Colonic mucosa (tissue), 4 donors: ENCODE data around the gene RAB37. TPM values are rescaled to one million over a fixed set of nuclear protein-coding genes. Genes with fewer than 3 reads are reported as not detected.

Experiments
- DNase-seq: peaks from one replicate; pipeline ENCODE4 v3.0.0-alpha.2; 2020
- H3K27ac ChIP-seq: fragments of 200-600 bp; one replicate; pipeline ENCODE4 v1.8.0; 2021
- H3K27me3 ChIP-seq: fragments of 200-600 bp; one replicate; pipeline ENCODE4 v1.8.0; 2021
- H3K36me3 ChIP-seq: fragments of 200-600 bp; one replicate; pipeline ENCODE4 v1.8.0; 2021
- H3K4me1 ChIP-seq: fragments of 200-600 bp; one replicate; pipeline ENCODE4 v1.8.0; 2021; ENCODE audit warnings: mild to moderate bottlenecking
- H3K4me3 ChIP-seq: fragments of 200-600 bp; one replicate; pipeline ENCODE4 v1.8.0; 2021
- H3K9ac ChIP-seq, 2 donors: one replicate each; pipeline ENCODE4 v1.7.0; 2013; ENCODE audit warnings: control low read depth in 2 of 2, low read depth in 2 of 2, low read length in 2 of 2
- H3K9me3 ChIP-seq: fragments of 200-600 bp; one replicate; pipeline ENCODE4 v1.8.0; 2021
- intact Hi-C: fragments of 100-400 bp; cut with DNase I; formaldehyde crosslinking; loops from one replicate; pipeline ENCODE4 v1.14.1; 2022
- total RNA-seq, 2 donors: library from RNA; stranded (reverse); fragmentation: NEBNext Ultra II Directional in 1 of 2; extraction: Animal tissue kit (Norgen Biotek cat#: 25700) in 1 of 2; gene quantifications; one replicate each; pipeline ENCODE4 v1.2.1, GENCODE V29; 2021
- TF ChIP-seq, protein P1 (sequence below): fragments of 200-600 bp; IDR thresholded peaks from one replicate; pipeline ENCODE4 v1.8.0; 2022; ENCODE audit warnings: antibody characterized with exemption, mild to moderate bottlenecking
- donor health status: healthy.
- donor health status: DM: no; HTN: no; CAD: no.
- donor health status: DM: no; HTN: no; CAD: no.

RAB37 gene
- total RNA-seq, 2 donors from 2014 or later, result 4.5 to 7.2 TPM

DNA sequence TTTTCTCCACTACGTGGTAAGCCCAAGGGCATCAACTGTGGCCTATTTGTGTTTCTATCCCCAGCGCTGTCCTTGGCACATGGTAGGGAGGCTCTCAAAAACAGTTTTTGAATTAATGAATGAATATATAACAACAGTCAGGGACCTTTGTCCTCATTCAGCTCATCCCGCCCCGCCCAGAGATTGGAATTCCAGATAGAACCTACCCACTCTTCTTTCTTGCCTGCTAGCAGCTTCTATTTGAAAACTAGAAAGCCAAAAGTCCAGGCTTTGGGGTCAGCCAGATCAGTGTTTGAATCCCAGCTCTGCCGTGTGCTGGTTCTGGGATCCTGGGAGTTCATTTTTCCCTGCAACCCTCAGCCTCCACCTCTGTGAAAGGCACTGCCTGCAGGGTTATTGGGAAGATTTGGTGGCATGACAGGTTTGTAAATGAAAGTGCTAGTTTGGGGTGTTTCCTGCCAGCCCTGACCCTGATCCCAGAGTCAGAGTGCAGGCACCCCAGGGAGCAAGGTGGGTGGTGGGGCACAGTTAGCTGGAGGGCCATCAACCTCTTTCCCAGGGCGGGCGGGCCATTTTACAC, 15.9 kb downstream of the RAB37 start:
- Histone ChIP-seq H3K9ac (peak overlapping the region in 1 of 2 donors; percentile 15), H3K36me3 (no peaks in the 10 kb centered on the region), H3K4me1 (peaks cover 26% of the 10 kb centered on the region), H3K9me3 (no peaks in the 10 kb centered on the region), H3K27ac (no peak overlapping the region), H3K4me3 (no peak overlapping the region), H3K27me3 (no peaks in the 10 kb centered on the region)
- TF ChIP-seq, protein P1, sequence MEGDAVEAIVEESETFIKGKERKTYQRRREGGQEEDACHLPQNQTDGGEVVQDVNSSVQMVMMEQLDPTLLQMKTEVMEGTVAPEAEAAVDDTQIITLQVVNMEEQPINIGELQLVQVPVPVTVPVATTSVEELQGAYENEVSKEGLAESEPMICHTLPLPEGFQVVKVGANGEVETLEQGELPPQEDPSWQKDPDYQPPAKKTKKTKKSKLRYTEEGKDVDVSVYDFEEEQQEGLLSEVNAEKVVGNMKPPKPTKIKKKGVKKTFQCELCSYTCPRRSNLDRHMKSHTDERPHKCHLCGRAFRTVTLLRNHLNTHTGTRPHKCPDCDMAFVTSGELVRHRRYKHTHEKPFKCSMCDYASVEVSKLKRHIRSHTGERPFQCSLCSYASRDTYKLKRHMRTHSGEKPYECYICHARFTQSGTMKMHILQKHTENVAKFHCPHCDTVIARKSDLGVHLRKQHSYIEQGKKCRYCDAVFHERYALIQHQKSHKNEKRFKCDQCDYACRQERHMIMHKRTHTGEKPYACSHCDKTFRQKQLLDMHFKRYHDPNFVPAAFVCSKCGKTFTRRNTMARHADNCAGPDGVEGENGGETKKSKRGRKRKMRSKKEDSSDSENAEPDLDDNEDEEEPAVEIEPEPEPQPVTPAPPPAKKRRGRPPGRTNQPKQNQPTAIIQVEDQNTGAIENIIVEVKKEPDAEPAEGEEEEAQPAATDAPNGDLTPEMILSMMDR, result no peak
- no peak for DNase-seq
- intact Hi-C loops, result no loop called here

DNA sequence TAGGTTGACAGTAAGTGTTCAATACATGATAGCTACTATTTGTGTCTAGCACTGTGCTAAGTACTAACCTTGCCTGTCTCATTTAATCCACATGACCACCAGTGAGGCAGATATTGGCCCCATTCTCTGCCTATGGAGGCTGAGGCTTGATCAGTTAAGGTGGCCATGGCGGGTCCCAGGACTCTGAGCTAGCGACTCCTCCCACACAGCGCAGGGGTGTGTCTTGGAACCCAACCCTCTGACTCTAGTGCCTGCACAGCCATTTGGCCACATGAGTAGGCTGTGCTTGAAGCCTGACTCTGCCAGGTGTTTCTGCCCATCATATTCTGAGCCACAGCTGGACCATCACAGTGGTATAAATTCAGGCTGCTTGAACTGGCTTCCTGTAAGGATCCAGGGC, 17.8 kb downstream of the RAB37 start:
- Histone ChIP-seq H3K9ac (no peak overlapping the region), H3K36me3 (no peaks in the 10 kb centered on the region), H3K4me1 (peaks cover 43% of the 10 kb centered on the region), H3K27ac (no peak overlapping the region), H3K4me3 (no peak overlapping the region), H3K27me3 (no peaks in the 10 kb centered on the region), H3K9me3 (no peaks in the 10 kb centered on the region)
- TF ChIP-seq, protein P1, result no peak
- no peak for DNase-seq
- intact Hi-C loops, result no loop called here

DNA sequence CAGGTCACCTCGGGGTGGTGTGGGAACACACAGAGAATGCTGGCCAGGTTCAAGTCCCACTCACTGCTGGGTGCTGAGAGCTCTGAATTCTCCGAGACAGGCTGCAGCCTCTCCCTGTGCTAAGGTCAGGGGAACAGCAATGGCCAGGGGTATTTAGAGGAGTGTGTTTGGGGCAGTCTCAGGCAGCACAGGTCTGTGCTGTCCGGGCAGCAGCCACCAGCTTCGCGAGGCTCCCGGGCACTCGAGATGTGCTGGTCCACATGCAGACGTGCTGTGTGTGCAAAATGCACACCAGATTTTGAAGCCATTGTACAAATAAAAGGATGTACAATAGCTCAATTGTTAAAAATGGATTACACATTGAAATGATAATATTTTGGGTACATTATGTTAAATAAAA, 18.5 kb downstream of the RAB37 start:
- no peak for DNase-seq
- H3K27me3 ChIP-seq, result no peaks in the 10 kb centered on the region
- TF ChIP-seq, protein P1, result no peak
- no peak overlapping the region for H3K4me3 ChIP-seq
- no peak overlapping the region for H3K27ac ChIP-seq
- H3K9ac ChIP-seq, result no peak overlapping the region
- H3K36me3 ChIP-seq, result no peaks in the 10 kb centered on the region
- peaks cover 46% of the 10 kb centered on the region for H3K4me1 ChIP-seq
- H3K9me3 ChIP-seq, result no peaks in the 10 kb centered on the region
- intact Hi-C loops, result no loop called here

DNA sequence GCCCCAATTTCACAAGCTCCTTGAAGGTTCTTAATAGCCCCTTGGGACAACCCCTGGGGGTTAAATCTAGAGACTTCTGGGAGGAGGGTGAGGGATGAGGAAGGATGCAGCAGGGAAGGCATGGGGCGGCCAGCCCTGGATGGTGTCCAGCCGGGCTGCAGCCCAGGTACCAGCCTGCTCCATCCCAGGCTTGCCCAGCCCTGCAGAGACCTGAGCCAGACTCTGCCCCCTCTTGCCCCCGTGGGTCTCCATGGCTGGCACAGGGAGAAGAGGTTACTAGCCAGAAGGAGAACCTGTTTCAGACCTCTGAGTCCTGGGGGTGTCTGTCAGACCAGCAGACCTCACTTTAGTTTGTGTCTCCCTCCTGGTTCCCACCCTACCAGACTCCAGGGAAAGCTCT, 19.8 kb downstream of the RAB37 start:
- no peaks in the 10 kb centered on the region for H3K27me3 ChIP-seq
- peaks cover 38% of the 10 kb centered on the region for H3K4me1 ChIP-seq
- no peak for DNase-seq
- H3K9me3 ChIP-seq, result no peaks in the 10 kb centered on the region
- H3K27ac ChIP-seq, result no peak overlapping the region
- no peaks in the 10 kb centered on the region for H3K36me3 ChIP-seq
- H3K4me3 ChIP-seq, result no peak overlapping the region
- TF ChIP-seq, protein P1, result no peak
- peak overlapping the region in 1 of 2 donors; percentile 7 for H3K9ac ChIP-seq
- intact Hi-C loops, result no loop called here

DNA sequence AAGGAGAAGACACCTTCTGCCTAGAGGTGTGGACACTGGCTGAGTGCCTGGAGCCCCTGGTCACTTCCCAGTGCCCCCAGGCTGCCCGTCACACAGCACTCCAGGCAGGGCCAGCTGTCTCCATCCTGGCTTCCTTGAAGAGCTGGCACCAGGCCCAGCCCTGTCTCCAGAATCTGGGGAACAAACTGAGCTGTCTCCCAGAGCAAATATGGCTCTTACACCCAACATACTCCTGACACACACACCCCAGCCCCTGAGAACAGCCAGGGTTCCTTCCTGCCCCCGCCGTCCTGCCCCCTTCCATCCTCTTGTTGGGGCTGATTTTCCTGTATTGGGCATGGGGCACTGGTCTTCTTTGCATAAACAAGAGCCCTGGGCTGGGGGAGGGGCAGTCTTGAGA, 20.4 kb downstream of the RAB37 start:
- H3K9me3 ChIP-seq, result no peaks in the 10 kb centered on the region
- no peak overlapping the region for H3K27ac ChIP-seq
- no peak for DNase-seq
- H3K4me1 ChIP-seq, result peaks cover 36% of the 10 kb centered on the region
- intact Hi-C loops, result no loop called here
- TF ChIP-seq, protein P1, result no peak
- H3K27me3 ChIP-seq, result no peaks in the 10 kb centered on the region
- peak overlapping the region in 1 of 2 donors; percentile 7 for H3K9ac ChIP-seq
- H3K36me3 ChIP-seq, result no peaks in the 10 kb centered on the region
- H3K4me3 ChIP-seq, result no peak overlapping the region
